OCI-LY3 (cell line): ENCODE data around the gene MSI2.

Source experiments
- EZH2phosphoT487 ChIP-seq: fragments of 200-600 bp; shearing (Covaris generic); IDR thresholded peaks from 2 replicates; pipeline ENCODE4 v1.6.1; 2018; ENCODE audit warnings: antibody characterized with exemption, mixed run types, low read depth
- TF ChIP-seq, protein P1 (sequence below): fragments of 200-600, 300-600 bp; sonication (generic); IDR thresholded peaks from 2 replicates; pipeline ENCODE4 v1.5.1; 2014; ENCODE audit warnings: antibody characterized with exemption, low read length, low read depth

DNA sequence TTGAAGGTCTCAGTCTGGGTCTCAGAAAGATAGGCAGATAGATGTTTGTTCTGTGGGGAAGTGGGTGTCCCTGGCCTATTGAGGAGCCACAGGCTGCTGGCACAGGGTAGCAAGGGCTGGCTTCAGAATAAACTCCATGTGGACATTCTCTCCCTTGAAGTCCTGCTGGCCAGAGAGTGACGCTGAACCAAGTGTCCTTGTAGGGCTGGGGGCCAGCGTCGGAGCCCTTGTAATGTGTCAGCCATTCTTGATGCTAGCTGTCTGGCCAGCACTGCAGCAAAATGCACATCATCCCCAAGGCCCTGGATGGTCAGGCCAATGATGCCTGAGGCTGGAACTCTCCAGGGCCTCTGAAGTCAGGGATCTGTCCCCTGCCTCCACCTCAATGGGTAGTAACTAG is 385.4 kb downstream of the MSI2 start:
- no peak for TF ChIP-seq EZH2phosphoT487
- TF ChIP-seq, protein P1, sequence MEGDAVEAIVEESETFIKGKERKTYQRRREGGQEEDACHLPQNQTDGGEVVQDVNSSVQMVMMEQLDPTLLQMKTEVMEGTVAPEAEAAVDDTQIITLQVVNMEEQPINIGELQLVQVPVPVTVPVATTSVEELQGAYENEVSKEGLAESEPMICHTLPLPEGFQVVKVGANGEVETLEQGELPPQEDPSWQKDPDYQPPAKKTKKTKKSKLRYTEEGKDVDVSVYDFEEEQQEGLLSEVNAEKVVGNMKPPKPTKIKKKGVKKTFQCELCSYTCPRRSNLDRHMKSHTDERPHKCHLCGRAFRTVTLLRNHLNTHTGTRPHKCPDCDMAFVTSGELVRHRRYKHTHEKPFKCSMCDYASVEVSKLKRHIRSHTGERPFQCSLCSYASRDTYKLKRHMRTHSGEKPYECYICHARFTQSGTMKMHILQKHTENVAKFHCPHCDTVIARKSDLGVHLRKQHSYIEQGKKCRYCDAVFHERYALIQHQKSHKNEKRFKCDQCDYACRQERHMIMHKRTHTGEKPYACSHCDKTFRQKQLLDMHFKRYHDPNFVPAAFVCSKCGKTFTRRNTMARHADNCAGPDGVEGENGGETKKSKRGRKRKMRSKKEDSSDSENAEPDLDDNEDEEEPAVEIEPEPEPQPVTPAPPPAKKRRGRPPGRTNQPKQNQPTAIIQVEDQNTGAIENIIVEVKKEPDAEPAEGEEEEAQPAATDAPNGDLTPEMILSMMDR, result no peak
